Activated naive CD4-positive, alpha-beta T cell treated with anti-CD3 and anti-CD28 coated beads, Interleukin-2, amount 50 U/mL, for 24 hours (primary cell): ENCODE measurements around the gene SLC25A38.
"Not testable (repeated sequence)": the region's sequence is repeated elsewhere in the genome, so short reads cannot be mapped to it uniquely, and the experiment has no call there.

Source experiments
- H3K27ac Mint-ChIP-seq: one replicate; pipeline ENCODE4 v1.8.0; 2021; ENCODE audit warnings: mild to moderate bottlenecking, mixed read lengths
- H3K27me3 Mint-ChIP-seq: one replicate; pipeline ENCODE4 v1.8.0; 2021; ENCODE audit warnings: mixed read lengths
- H3K36me3 Mint-ChIP-seq: one replicate; pipeline ENCODE4 v1.8.0; 2021; ENCODE audit warnings: mixed read lengths
- H3K4me1 Mint-ChIP-seq: one replicate; pipeline ENCODE4 v1.8.0; 2021; ENCODE audit warnings: mixed read lengths
- H3K4me3 Mint-ChIP-seq: one replicate; pipeline ENCODE4 v1.8.0; 2021; ENCODE audit warnings: mild to moderate bottlenecking, mixed read lengths
- H3K9me3 Mint-ChIP-seq: one replicate; pipeline ENCODE4 v1.8.0; 2021; ENCODE audit warnings: mixed read lengths

Gene SLC25A38

GRCh38 chr3:39361252-39361927 lies 21.8 kb upstream of the SLC25A38 start:
- no peaks in the 10 kb centered on the region for H3K36me3 Mint-ChIP-seq
- peaks cover 42% of the 10 kb centered on the region for H3K4me1 Mint-ChIP-seq
- peak overlapping the region; percentile 11 for H3K4me3 Mint-ChIP-seq
- H3K9me3 Mint-ChIP-seq = peaks cover 4% of the 10 kb centered on the region
- H3K27me3 Mint-ChIP-seq = no peaks in the 10 kb centered on the region
- no peak overlapping the region for H3K27ac Mint-ChIP-seq

DNA sequence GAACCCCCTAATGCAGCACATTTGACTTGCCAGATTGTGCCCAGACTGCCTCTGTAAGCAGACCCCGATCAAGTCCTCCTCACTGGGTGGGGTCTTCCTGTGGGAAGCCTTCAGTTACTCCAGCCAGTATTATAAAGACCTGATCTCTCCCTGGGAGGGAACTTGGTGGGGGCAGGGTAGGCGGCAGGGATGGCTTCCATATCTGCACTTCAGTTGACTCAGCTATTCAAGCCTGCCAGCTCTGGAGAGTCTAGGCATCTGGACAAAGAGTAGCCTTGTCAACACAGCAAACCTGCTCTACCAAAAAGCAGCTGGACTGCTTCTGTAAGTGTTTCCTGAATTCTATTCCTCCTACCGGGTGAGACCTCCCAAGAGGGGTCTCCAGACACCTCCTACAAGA lies 21.0 kb upstream of the SLC25A38 start:
- Mint-ChIP-seq H3K27ac (no peak overlapping the region), H3K4me1 (peaks cover 41% of the 10 kb centered on the region), H3K36me3 (no peaks in the 10 kb centered on the region), H3K4me3 (no peak overlapping the region), H3K9me3 (peaks cover 4% of the 10 kb centered on the region), H3K27me3 (no peaks in the 10 kb centered on the region)

- Mint-ChIP-seq H3K27ac (no peak overlapping the region), H3K4me3 (no peak overlapping the region), H3K9me3 (peaks cover 4% of the 10 kb centered on the region), H3K36me3 (no peaks in the 10 kb centered on the region), H3K4me1 (peaks cover 35% of the 10 kb centered on the region), H3K27me3 (no peaks in the 10 kb centered on the region)
These were observed 20.4 kb upstream of the SLC25A38 start for GRCh38 chr3:39362812-39363211.

DNA sequence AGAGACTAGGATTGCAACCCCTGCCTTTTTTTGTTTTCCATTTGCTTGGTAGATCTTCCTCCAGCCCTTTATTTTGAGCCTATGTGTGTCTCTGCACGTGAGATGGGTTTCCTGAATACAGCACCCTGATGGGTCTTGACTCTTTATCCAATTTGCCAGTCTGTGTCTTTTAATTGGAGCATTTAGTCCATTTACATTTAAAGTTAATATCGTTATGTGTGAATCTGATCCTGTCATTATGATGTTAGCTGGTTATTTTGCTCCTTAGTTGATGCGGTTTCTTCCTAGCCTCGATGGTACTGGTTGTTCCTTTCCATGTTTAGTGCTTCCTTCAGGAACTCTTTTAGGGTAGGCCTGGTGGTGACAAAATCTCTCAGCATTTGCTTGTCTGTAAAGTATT lies 12.7 kb upstream of the SLC25A38 start:
- not testable (repeated sequence) for H3K4me3 Mint-ChIP-seq, H3K27me3 Mint-ChIP-seq, H3K9me3 Mint-ChIP-seq, H3K27ac Mint-ChIP-seq, H3K36me3 Mint-ChIP-seq, H3K4me1 Mint-ChIP-seq

- Mint-ChIP-seq H3K27ac (no peak overlapping the region), H3K27me3 (no peaks in the 10 kb centered on the region), H3K36me3 (no peaks in the 10 kb centered on the region), H3K4me3 (no peak overlapping the region), H3K4me1 (no peaks in the 10 kb centered on the region), H3K9me3 (no peaks in the 10 kb centered on the region)
These were observed 10.3 kb upstream of the SLC25A38 start for GRCh38 chr3:39372833-39373232.

DNA sequence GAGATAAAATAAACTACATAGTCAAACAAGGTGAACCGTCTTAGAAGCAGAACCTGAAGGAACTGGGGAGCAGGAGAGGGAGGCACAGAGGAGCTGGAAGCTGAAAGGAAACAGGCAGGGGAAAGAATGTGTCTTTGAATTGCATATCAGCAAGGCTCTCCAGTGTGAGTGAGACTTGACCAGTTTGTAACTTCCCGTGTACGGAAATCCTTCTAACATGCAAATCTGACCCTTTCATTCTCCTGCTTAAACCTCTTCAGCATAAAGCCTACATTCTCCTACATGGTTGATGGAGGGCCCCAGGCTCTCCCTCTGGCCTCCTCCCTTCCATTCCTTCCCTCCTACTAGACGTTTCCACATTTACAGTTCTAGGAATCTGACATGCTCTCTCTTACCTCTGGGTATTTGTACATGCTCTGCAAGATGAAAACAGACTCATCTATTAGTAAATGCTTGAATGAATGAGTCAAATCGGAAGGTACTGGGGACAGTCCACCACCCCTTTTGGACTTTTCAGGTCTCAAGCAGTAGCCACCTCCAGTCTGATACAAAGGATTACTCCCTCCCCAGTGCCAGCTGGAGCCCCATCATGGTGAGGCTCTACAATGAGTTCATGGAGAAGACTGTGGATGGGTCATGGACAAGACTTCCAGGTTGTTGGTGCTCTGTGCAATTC lies 6.1 kb upstream of the SLC25A38 start:
- H3K27ac Mint-ChIP-seq = no peak overlapping the region
- H3K27me3 Mint-ChIP-seq = no peaks in the 10 kb centered on the region
- no peak overlapping the region for H3K4me3 Mint-ChIP-seq
- peaks cover 5% of the 10 kb centered on the region for H3K4me1 Mint-ChIP-seq
- no peaks in the 10 kb centered on the region for H3K36me3 Mint-ChIP-seq
- no peaks in the 10 kb centered on the region for H3K9me3 Mint-ChIP-seq

DNA sequence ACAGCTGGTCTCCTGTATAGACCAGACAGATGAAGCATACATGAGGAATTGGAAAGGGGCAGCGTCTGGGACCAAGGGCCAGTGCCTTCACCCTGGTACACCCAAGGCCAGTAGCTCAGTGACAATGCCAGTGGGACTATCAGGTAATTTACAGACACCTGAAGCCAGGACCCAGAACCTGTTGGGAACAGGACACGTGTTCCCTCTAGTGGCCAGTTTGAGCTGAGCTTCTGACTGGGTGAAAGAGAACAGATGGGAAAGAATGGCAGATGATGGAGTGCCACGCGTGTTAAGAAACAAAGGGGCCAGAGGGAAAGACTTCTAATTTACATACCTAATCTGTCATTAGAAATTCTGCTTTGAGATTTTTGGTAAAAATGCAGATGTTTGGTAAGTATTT lies 5.1 kb upstream of the SLC25A38 start:
- Mint-ChIP-seq H3K4me1 (peaks cover 8% of the 10 kb centered on the region), H3K4me3 (no peak overlapping the region), H3K27ac (no peak overlapping the region), H3K27me3 (no peaks in the 10 kb centered on the region), H3K36me3 (no peaks in the 10 kb centered on the region), H3K9me3 (no peaks in the 10 kb centered on the region)

DNA sequence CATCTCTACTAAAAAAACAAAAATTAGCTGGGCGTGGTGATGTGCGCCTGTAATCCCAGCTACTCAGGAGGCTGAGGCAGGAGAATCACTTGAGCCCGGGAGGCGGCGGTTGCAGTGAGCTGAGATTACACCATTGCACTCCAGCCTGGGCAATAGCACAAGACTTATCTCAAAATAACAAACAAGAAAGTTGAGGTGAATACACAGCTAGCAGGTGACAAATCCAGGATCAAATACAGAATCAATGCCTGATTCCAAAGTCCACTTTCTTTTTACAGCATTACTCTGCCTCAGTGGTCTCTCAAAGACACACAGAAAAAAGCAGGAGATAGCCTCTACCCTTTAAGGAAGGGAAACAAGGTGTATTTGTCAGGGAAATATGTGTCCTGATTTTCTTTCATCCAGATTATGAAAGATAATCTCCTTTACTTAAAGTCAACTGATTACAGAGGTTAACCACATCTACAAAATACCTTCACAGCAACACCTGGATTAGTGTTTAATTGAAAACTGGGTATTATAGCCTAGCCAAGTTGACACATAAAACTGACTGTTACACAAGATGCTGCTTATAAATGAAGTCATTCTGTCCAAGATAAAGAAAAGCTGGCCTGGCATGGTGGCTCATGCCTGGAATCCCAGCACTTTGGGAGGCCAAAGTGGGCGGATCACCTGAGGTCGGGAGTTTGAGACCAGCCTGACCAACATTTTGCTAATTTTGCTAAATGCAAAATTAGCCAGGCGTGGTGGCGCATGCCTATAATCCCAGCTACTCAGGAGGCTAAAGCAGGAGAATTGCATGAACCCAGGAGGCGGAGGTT lies 4.0 kb upstream of the SLC25A38 start:
- peaks cover 3% of the 10 kb centered on the region for H3K36me3 Mint-ChIP-seq
- no peak overlapping the region for H3K27ac Mint-ChIP-seq
- H3K9me3 Mint-ChIP-seq = no peaks in the 10 kb centered on the region
- H3K4me1 Mint-ChIP-seq = peaks cover 8% of the 10 kb centered on the region
- H3K27me3 Mint-ChIP-seq = no peaks in the 10 kb centered on the region
- no peak overlapping the region for H3K4me3 Mint-ChIP-seq

- Mint-ChIP-seq H3K36me3 (peaks cover 3% of the 10 kb centered on the region), H3K9me3 (no peaks in the 10 kb centered on the region), H3K27ac (no peak overlapping the region), H3K4me3 (no peak overlapping the region), H3K27me3 (no peaks in the 10 kb centered on the region), H3K4me1 (peaks cover 12% of the 10 kb centered on the region)
These were observed 3.4 kb upstream of the SLC25A38 start for GRCh38 chr3:39379778-39380155.

DNA sequence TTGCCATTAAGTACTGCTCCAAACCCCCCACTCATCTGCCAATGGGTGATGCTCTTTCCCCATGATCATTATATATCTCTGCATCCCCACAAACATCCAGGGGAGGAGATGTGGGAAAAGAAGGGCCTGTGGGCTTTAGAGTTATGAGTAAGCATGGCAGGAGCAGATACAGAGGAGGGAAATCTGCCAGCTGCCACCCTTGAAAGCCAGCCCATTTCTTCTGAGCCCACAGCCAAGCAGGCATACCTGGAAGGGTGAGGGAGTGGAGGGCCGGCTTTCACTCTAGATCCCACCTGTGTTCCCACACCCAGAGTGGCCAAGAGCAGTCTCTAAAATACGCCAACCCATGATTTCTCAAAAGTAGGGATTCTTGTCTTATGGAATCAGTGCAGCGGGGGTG lies 1.7 kb upstream of the SLC25A38 start:
- no peak overlapping the region for H3K27ac Mint-ChIP-seq
- no peaks in the 10 kb centered on the region for H3K9me3 Mint-ChIP-seq
- H3K4me1 Mint-ChIP-seq = peaks cover 28% of the 10 kb centered on the region
- H3K4me3 Mint-ChIP-seq = peak overlapping the region; percentile 39
- H3K27me3 Mint-ChIP-seq = no peaks in the 10 kb centered on the region
- peaks cover 4% of the 10 kb centered on the region for H3K36me3 Mint-ChIP-seq

DNA sequence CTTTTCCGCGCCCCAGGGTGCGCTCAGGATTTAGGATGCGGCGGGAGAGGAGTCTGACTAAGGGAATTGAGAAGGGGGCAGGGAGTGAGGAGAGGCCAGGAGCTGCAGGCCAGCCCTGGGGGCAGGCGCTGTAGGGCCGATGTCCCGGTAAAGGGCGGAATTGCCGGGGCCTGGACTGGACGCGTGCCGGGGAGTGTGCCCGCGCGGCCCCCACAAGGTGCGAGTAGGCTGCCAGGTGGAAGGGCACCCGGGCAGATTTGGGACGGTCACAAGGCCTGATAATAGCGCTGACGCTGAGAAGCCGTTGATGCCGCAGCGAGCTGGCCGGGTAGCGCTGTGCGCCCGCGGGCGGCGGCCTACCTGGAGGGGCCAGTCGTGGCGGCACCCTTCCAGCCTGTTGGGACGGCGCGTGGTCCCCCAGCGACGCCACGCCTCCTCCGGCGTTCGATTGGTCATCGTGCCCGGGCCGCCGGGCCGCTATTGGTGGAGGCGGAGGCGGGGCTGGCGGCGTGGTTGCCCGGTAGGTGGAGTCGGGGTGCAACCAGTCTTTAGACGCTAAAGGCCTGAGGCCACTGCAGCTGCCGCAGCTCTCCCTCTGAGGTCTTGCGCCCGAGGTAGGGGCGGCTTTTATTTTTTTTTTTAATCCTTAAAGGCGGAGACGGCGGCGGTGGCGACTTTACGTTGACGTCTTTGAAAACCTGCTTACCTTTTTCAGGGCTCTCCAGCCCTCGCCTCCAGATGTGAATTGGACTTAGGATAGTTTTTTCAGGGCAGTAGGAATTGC lies 903 bp downstream of the SLC25A38 start:
- H3K4me3 Mint-ChIP-seq = peak overlapping the region; percentile 99
- no peaks in the 10 kb centered on the region for H3K9me3 Mint-ChIP-seq
- H3K4me1 Mint-ChIP-seq = peaks cover 50% of the 10 kb centered on the region
- peak overlapping the region; percentile 100 for H3K27ac Mint-ChIP-seq
- no peaks in the 10 kb centered on the region for H3K27me3 Mint-ChIP-seq
- peaks cover 8% of the 10 kb centered on the region for H3K36me3 Mint-ChIP-seq

GRCh38 chr3:39384665-39385000 lies 1.5 kb downstream of the SLC25A38 start:
- Mint-ChIP-seq H3K9me3 (no peaks in the 10 kb centered on the region), H3K4me3 (peak overlapping the region; percentile 99), H3K4me1 (peaks cover 55% of the 10 kb centered on the region), H3K27me3 (no peaks in the 10 kb centered on the region), H3K27ac (peak overlapping the region; percentile 100), H3K36me3 (peaks cover 8% of the 10 kb centered on the region)

GRCh38 chr3:39385456-39386090 lies 2.4 kb downstream of the SLC25A38 start:
- Mint-ChIP-seq H3K9me3 (no peaks in the 10 kb centered on the region), H3K27ac (peak overlapping the region; percentile 15), H3K36me3 (peaks cover 8% of the 10 kb centered on the region), H3K4me1 (peaks cover 60% of the 10 kb centered on the region), H3K4me3 (peak overlapping the region; percentile 99), H3K27me3 (no peaks in the 10 kb centered on the region)

GRCh38 chr3:39386318-39386717 lies 3.1 kb downstream of the SLC25A38 start:
- Mint-ChIP-seq H3K36me3 (peaks cover 12% of the 10 kb centered on the region), H3K9me3 (no peaks in the 10 kb centered on the region), H3K27ac (no peak overlapping the region), H3K4me3 (peak overlapping the region; percentile 27), H3K27me3 (no peaks in the 10 kb centered on the region), H3K4me1 (peaks cover 63% of the 10 kb centered on the region)

DNA sequence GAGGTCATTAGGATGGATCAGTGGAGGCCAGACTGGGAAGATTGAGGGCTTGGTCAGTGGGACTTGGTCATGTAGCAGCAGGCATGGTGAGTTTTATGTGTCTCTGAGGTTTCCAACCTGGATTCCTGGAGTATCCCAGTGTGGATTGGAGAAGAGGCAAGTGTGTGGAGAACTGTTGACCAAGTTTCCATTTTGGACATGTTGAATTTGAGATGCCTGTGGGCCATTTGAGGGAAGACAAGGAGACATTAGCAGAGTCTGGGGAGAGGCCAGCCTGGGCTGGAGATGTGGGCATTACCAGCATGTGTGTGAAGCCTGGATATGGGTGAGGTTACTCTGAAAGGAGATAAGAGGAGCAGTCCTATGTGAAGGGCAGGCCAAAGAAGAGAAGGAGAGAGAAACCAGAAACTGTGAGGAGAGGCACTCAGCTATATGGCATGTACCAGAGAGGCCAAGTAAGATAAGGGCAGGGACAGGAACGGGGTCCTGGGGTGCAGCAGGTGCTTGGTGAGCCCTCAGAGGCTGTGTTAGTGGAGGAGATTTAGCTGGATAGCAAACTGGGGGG lies 4.3 kb downstream of the SLC25A38 start:
- H3K27ac Mint-ChIP-seq = peak overlapping the region; percentile 76
- H3K4me1 Mint-ChIP-seq = peaks cover 60% of the 10 kb centered on the region
- no peaks in the 10 kb centered on the region for H3K9me3 Mint-ChIP-seq
- H3K27me3 Mint-ChIP-seq = no peaks in the 10 kb centered on the region
- H3K4me3 Mint-ChIP-seq = peak overlapping the region; percentile 23
- peaks cover 15% of the 10 kb centered on the region for H3K36me3 Mint-ChIP-seq
